ENCODE data around the gene NDC1.

- TF ChIP-seq CTCF (IDR thresholded peaks at IDR 0.05): no peak
- TF ChIP-seq POLR2A (IDR thresholded peaks at IDR 0.05): no peak
- no peak for TF ChIP-seq POLR2AphosphoS5 (IDR thresholded peaks at IDR 0.05)
Measured at GRCh38 chr1:53810497-53810896, 27.6 kb downstream of the NDC1 start.

All from prostate gland (tissue), 2 donors.